GM18511 (cell line): ENCODE measurements around the gene NCOR2.
A peak's percentile ranks its signal among the peaks of the same experiment; 100 is the strongest.
"Not testable (repeated sequence)": the region's sequence is repeated elsewhere in the genome, so short reads cannot be mapped to it uniquely, and the experiment has no call there.

Source experiments
- ATAC-seq: cut with Tn5 transposase; IDR thresholded peaks from one replicate; pipeline ENCODE4 v1.9.1; 2021; ENCODE audit warnings: mild to moderate bottlenecking, moderate library complexity; ENCODE audit not compliant: unreplicated experiment

Gene NCOR2

DNA sequence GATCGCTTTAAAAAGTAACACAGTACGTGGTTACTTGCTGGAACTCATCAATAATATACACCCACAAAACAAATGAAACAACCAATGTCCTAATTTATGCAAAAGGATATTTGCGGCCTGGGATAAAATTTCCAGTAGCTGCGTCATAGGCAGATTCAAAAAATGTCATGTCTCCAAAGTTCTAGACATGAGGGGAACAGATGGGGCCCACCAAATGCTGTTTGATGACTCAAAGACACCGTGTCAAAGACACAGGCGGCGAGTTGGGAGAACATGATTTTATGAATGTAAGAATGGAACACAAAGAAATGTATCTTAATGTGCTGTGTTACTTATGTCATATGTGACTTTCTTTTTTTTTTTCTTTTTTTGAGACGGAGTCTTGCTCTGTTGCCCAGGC is 34.3 kb upstream of the NCOR2 start:
- no peak for ATAC-seq

DNA sequence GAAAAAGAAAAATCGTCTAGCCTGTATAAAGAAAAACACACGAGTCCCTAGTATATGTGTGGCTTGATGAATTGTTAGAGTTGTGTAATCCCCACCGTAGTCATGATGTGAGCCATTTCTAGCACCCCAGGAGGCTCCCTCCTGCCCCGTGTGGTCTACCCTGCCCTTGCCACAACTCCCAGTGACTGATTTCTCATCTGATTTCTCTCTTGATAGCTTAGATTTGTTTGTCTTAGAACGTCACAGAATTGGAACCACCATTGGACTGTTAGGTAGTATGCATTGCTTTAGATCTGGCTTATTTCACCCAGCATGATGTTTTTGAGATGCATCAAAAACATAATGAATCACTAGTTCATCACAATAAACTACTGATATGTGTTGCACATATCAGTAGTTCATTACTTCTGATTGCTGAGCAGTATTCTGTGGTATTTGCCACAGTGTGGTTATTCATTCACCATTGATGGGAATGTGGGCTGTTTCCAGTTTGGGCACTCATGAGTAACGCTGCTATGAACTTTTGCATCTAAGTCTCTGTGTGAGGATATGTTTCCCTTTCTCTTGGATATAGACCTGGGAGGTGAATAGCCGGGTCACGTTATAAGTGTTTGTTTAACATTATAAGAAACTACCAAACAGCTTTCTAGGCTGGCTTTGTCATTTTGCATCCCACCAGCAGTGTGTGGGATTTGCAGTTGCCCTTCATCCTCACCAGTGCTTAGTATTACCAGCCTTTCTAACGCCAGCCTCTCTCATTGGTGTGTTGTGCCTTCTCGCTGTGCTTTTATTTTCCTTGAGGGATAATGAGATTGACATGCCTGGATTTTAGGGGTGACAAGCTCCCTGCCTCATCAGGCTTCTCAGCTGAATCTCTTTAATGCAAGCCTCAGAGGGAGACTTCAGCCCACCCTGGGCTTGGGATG is 31.9 kb upstream of the NCOR2 start:
- ATAC-seq: no peak

DNA sequence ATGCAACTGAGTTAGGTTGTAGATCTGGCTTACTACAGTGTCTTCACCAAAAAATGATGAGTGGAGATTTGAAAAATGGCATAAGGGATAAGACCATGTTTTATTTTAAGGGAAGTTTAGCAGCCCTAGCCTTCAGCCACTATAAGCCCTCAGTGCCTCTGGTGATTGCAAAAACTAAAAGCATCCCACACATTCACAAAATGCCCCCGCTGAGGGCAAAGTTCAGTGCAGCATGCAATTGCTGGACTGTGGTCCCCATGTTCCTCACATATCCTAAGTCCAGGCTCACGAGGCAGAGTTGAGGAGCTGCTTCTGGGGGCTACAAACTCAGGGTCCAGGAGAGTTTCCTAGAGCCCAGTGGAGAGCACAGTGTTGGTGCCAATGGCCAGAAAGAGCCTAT is 29.6 kb upstream of the NCOR2 start:
- no peak for ATAC-seq

DNA sequence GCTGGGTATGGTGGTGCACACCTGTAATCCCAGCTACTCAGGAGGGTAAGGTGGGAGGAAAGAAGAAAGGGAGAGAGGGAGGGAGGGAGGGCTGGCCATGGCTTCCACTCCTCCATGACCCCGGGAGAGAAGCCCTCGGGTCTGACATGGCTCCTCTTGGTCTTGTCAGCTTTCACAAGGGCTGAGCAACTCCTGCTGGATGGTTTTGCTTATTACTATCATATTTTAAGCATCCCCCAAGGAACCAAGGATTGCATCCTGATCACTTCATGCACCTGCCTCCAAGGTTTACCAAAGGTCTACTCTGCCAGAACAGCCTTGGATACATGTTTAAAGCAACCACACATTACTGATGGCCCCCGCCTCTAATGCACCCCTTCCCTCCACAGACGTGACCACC is 28.0 kb upstream of the NCOR2 start:
- no peak for ATAC-seq

DNA sequence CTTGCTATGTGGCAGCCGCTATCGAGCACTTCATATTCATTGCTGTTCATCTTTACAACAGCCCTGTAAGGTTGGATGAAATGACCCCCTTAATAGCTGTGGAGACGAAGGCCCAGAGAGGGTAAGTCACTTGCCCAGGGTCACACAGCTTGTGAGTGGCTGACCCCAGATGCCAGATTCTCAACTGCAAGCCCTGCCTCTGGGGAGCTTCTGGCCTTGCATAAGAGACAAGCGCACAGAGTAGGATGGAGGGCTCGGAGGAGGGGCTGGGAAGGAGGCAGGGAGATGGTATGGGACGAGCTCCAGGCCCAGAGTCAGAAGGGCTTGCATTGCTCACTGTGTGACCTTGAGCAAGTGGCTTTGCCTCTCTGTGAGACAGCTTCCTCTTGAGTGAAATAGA is 27.4 kb upstream of the NCOR2 start:
- no peak for ATAC-seq

DNA sequence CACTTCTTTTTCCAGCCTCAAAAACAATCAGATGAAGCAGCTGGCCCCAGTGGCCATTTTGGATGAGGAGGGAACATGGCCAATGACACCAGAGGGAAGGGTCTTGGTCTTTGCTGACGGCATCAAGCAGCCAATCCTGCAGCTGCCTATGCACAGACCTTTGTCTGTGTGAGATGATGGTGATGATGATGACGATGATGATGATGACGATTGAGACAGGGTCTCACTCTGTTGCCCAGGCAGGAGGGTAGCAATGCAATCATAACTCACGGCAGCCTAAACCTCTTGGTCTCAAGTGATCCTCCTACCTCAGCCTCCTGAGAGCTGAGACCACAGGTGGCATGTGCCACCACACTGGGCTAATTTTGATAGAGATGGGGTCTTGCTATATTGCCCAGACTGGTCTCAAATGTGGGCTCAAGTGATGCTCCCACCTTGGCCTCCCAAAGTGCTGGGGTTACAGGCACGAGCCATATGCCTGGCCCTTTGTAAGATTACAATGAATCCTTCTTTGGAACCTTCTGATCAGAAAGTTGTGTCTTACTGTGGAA is 26.5 kb upstream of the NCOR2 start:
- ATAC-seq: no peak

DNA sequence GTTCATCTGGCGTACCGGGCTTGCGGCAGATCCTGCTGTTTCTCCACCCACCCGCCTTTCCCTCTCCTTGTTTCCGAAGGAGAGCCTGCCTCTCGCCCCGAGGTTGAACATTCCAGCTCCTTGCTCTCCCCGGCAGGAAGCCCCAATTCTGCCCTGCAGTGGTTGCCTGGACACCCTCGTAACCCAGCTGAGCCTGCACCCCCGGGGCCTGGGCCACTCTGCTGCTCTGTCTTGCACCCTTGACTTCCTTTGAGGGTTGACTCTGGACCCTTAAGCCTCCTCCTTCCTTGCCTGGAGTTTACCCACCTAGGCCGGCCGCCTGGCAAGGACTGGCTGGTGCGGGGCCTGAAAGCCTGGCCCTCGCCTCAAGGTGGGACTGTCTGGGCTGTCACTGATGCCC is 25.8 kb upstream of the NCOR2 start:
- no peak for ATAC-seq

DNA sequence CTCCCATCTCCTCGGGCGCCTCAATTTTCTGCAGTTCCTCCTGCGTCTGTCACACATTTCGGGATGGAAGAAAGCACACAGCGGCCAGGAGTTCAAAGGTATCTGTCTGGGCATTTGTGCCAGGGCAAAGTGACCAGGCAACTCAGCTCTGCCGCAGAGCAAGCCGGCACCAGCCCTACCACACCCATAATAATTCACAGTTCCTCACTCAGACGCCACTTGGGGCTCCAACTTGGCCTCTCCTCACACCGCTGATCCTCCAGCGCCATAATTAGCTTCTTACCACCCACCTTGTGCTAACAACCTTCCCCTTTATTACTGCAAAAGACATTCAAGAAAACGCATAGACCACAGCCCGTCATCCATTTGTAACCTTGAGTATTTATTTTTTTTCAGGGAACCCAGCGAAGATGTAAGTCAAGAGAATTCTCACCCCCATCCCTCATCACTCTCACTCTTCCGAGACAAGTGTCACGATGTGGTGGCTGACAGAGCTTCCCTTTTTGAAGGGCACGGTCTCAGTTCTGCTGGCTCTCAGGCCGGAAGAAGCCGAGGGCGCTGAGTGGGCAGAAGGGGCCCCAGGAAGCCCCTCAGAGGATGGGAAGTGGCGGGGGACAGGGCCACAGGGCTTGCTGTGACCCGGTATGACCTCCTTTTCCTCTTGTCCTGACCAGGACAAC is 25.2 kb upstream of the NCOR2 start:
- peak; percentile 78 for ATAC-seq

DNA sequence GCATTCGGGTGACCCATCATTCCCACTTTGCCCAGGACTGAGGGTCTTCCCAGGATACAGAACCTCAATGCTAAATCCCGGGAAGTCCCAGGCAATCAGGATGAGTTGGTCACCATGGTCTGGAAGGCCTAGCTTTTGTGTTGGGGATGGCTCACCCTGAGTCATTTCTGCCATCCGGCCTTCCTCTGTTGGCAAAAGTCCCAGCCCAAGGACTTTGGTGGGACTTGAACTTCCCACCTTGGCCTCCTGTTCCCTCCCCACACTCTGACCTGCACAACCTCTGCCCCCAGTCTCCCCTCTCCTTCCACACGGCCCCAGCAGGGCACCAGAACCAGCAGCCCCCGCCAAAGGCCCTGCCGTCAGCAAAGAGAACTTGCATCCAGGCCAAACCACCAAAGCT is 24.6 kb upstream of the NCOR2 start:
- peak; percentile 6 for ATAC-seq

DNA sequence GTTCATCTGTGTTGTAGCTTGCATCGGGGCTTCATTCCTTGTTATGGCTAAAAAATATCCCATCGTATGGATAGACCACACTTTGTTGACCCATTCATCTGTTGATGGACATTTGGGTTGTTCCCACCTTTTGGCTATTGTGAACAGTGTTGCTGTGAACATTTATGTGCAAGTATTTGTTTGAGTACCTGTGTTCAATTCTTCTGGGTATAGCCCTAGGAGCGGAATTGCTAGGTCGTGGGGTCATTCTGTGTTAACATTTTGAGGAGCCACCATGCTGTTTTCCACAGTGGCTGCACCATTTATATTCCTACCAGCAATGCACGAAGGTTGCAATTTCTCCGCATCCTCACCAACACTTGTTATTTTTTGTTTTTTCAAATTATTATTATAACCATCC is 23.0 kb upstream of the NCOR2 start:
- ATAC-seq: no peak

DNA sequence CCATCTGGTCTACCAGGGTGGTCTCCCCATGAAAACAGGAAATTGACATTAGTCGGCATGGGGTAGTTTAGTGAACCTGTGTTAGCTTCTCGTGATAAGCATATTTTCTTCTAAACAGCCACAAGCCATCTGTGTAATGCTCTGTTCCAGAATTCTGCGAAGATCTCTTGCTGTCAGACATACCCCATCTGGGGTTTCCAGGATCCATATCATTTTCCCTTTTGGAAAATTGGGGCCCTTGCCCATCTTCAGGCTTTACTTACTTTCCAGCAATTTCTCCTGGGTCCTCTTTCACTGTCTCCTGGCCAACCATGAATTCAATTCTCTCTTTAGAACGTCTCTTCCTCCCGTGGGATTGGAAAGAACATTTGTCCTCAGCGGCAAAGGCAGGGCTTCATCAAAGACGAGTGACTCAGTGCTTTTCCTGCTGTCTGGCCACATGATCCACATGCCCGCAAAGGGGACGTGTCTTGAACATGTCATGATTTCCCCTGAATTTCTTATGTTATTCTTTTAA is 21.4 kb upstream of the NCOR2 start:
- ATAC-seq: no peak

DNA sequence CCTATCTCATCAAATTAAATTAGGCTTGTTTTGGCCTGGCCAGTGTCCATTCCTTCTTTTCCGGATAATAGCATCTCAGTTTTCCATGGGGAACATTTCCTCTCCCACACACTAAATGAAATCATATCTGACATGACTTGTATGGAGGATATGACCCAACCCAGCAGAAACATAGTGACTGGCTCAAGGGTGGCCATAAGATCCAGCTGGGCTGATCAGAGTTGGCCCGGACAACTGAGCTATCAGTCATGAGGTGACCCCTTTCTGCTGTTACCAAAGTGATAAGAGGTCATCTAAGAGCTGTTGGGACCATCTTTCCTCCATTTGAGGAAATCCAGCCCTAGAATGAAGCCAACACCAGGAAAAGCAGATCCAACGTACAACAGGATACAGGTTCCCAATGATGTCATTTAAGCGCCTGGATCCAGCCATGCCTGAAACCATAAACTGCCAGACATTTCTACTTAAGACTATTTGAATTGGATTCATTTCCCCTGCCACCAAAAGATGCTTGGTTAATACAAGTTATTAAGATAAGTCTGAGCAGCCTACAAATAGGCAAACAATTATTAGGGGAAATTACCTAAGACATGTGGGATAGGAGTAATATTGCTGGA is 20.7 kb upstream of the NCOR2 start:
- no peak for ATAC-seq

DNA sequence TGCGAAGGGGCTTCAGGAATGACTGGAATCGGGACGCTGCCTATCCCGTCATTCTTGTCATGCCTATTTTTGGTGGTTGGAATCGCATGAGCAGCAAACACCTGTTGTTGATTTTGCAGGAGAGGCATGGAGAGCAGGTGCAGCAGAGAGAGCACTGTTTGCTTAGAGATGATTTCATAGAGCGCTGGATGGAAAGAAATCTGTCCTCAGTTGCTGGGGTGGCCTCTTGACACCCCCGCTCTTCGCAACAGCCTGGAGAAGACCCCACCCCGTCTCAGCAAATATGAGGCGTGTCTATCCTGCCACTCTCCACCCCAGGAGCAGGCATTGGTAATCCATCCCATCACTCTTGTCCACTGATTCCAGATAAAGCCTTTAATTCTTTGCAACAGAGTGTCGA is 19.3 kb upstream of the NCOR2 start:
- no peak for ATAC-seq

DNA sequence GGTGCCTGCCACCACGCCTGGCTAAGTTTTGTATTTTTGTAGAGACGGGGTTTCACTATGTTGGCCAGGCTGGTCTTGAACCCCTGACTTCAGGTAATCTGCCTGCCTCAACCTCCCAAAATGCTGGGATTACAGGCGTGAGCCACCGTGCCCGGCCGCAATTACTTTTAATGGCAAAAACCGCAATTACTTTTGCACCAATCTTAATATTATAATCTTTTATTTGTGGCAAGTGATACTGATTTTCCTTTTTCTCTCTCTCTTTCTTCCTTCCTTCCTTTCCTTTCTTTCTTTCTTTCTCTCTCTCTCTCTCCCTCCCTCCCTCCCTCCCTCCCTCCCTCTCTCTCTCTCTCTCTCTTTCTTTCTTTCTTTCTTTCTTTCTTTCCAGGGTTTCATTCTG is 17.1 kb upstream of the NCOR2 start:
- ATAC-seq: not testable (repeated sequence)

DNA sequence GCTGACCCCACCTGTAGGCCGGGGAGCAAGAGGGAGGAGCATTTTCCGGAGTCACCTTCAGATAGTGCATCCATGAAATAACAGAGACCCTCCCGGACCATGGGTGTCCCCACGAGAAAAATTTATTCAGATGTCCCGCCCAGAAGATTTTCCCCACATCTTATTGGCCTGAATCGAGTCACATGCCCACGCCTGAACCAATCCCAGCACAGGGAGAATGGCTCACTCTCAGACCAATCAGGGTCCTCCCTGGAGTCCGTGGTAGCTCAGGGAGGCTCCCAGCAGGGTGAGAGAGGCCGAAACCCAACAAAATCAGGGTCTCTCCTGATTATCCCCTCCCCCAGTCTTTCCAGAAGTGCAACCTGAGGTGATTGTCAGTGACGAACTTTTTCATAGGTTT is 16.4 kb upstream of the NCOR2 start:
- ATAC-seq: no peak

DNA sequence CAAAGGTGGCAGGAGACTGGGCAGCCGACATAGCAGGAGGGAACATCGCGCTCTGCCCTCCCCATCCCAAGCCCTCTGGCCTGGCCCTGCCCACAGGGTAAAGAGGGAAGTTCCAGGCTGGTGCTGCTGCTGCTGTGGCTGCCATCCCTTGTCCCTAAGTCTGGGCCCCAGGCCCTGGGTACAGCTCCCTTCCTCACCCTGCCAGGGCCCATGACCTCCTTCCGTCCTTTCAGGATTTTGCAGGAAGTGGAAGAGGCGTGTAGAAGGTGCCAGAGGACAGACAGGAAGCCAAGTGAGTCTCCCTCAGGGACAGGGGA is 14.7 kb upstream of the NCOR2 start:
- no peak for ATAC-seq

DNA sequence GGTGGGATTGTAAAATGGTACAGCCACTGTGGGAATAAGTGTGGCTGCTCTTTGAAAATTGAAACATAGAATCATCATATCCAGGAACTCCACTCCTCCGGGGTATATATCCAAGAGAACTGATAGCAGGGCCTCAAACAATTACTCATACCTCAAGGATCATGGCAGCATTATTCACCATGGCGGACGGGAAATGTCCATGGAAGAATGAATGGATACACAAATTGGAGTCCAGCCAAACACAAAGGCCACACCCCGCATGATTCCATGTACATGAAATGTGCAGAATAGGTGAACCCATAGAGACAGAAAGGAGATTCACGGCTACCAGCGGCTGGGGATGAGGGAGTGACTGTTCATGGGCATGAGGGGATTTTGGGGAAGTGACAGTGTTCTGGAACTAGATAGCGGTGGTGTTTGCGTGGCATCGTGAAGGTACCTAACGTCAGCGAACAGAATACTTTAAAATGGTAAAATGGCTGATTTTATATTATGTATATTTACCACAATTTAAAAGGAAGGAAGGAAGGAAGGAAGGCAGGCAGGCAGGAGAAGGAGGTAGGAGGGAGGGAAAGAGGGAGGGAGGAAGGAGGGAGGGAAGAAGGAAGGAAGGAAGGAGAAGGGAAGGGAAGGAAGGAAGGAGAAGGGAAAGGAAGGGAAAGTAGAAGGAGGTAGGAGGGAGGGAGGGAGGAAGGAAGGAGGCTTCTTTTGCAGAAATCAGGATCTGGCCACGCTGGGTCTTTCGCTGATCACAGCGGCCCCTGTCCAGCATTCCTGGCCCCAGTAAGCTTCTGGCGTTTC is 14.1 kb upstream of the NCOR2 start:
- ATAC-seq: no peak

DNA sequence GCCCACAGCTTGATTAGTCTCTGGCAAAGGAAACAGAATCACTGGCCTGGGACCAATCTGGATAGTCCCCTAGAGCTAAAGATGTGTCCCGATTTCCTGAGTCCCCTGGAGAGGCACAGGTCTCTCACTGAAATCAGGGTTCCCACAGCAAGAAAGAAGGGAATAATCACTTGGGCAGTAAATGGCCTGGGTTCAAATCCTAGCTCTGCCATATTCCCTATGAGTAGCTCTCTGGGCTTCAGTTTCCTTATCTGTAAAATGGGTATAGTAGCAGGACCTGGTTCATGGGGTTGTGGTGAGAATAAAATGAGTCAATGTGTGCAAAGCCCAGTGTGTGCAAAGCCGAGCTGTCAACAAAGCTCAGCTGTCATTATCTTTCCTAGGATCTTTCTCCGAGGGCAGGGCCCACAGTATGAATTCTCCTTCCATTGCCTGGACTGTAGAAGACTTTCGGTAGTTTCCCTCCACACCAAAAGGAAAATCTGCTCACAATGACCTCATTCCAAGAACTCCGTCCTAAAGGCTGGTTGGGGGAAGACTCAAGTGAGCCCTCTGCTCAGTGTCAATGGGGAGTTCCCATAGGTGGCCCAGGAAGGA is 12.6 kb upstream of the NCOR2 start:
- no peak for ATAC-seq

DNA sequence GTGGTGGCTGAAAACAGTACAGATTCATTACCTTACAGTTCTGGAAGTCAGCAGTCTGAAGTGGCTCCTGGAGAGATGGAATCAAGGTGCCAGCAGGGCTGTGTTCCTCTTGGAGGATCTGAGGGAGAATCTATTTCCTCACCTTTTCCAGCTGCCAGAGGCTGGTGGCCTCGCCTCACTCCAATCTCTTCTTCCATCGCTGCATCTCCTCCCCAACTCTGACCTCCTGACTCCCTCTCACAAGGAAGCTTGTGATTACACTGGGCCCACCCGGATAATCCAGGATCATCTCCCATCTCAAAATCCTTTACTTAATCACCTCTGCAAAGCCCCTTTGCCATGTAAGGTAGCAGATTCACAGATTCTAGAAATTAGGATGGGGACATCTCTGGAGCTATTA is 11.4 kb upstream of the NCOR2 start:
- no peak for ATAC-seq

DNA sequence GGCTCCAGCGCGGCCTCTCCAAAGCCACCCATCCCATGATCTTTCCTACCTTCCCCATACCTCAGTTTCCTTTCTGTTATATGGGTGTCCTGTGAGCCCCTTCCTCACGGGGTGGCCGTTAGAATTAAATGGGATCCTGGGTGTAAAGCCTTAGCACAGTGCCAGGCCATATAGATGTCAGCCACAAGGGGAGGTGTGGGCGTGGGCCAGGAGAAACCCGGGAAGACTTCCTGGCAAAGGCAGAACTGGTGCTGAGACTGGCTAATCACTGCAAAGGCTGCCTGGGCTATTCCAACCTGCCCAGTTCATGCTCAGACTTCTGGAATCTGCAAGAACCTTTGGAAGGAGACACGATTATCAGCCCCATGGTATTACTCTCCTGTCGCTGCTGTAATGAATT is 11.0 kb upstream of the NCOR2 start:
- ATAC-seq: no peak
